ENCODE data around the gene PIP4K2C.

GRCh38 chr12:57563358-57563757 lies 27.6 kb upstream of the PIP4K2C start:
- TF ChIP-seq CTCF (IDR thresholded peaks at IDR 0.05) (no peak), POLR2A (IDR thresholded peaks at IDR 0.05) (no peak)
